ENCODE results near the gene POLD2. TPM values are rescaled to one million over a fixed set of nuclear protein-coding genes. Genes with fewer than 3 reads are reported as not detected.

Gene POLD2
- total and polyA plus RNA-seq, 2 experiments from 2014 or later, result 100 to 164 TPM

DNA sequence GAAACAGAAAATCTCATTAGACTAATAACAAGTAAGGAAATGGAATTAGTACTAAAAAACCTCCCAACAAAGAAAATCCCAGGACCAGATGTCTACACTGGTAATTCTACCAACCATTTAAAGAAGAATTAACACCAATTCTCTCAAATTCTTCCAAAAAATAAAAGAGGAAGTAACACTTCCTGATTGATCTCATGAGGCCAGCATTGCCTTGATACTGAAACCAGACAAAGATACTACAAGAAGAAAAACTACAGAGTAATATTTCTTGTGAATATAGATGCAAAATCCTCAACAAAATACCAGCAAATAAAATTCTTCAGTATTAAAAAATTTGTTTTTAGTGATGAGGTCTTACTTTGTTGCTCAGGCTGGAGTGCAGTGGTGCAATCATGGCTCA lies 44.6 kb upstream of the POLD2 start:
- DNase-seq, result no peak
- Histone ChIP-seq H3K9me2 (ENCODE audit: insufficient read depth) (no peaks in the 10 kb centered on the region), H4K20me1 (ENCODE audit: insufficient read depth) (no peaks in the 10 kb centered on the region), H3K9me3 (ENCODE audit: low read depth) (no peaks in the 10 kb centered on the region), H3K9ac (no peak overlapping the region), H3K27ac (no peak overlapping the region), H3K27me3 (replicated peaks; ENCODE audit: insufficient read depth) (no peaks in the 10 kb centered on the region), H3F3A (ENCODE audit: insufficient read depth) (peaks cover 18% of the 10 kb centered on the region), H3K79me2 (ENCODE audit: insufficient read depth) (no peaks in the 10 kb centered on the region), H3K4me1 (ENCODE audit: insufficient read depth) (peaks cover 13% of the 10 kb centered on the region), H2AFZ (no peak overlapping the region), H3K4me2 (ENCODE audit: unreplicated experiment) (no peak overlapping the region), H3K36me3 (ENCODE audit: low read depth) (no peaks in the 10 kb centered on the region), H3K4me3 (no peak overlapping the region)
- in situ Hi-C loops (cut with MboI), result no loop called here
- TF ChIP-seq EZH2 (IDR thresholded peaks at IDR 0.05; ENCODE audit: insufficient read depth, poor library complexity, severe bottlenecking) (no peak), EZH2phosphoT487 (IDR thresholded peaks at IDR 0.05; ENCODE audit: insufficient read depth, low read depth) (no peak)

DNA sequence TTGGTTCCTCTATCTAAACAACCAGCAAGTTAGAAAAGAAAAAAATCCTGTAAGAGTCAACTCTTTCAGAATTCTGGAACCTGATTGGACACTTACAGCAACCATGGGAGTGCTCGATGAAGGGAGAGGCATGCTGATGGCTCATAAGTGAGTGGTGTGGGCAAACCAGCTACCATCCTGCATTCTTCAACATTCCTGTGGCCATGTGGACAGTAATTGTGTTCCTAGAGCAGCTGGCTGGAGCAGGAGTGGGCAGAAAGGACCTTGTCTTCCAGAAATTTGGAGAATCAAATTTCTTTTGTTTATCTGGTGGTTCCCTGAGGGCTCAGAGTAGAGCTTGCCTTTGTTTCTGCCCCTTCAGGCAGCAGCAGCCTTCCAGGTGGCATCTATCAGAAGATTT lies 40.2 kb upstream of the POLD2 start:
- Histone ChIP-seq H3K4me3 (no peak overlapping the region), H3K27ac (0 out of 2 replicates have a peak overlapping the region, but pooled peaks have one; percentile 22), H2AFZ (peak overlapping the region; percentile 33; the same call in 1 of the 2 replicates), H3K36me3 (ENCODE audit: low read depth) (no peaks in the 10 kb centered on the region), H3K9ac (no peak overlapping the region), H3K9me2 (ENCODE audit: insufficient read depth) (no peaks in the 10 kb centered on the region), H3K27me3 (replicated peaks; ENCODE audit: insufficient read depth) (no peaks in the 10 kb centered on the region), H3K9me3 (ENCODE audit: low read depth) (no peaks in the 10 kb centered on the region), H4K20me1 (ENCODE audit: insufficient read depth) (no peaks in the 10 kb centered on the region), H3K4me1 (ENCODE audit: insufficient read depth) (peaks cover 21% of the 10 kb centered on the region), H3K79me2 (ENCODE audit: insufficient read depth) (no peaks in the 10 kb centered on the region), H3K4me2 (ENCODE audit: unreplicated experiment) (peak overlapping the region; percentile 19), H3F3A (ENCODE audit: insufficient read depth) (peaks cover 26% of the 10 kb centered on the region)
- no peak for TF ChIP-seq EZH2 (IDR thresholded peaks at IDR 0.05; ENCODE audit: insufficient read depth, poor library complexity, severe bottlenecking)
- 0 out of 2 replicates have a peak, but pooled peaks have one; percentile 59 for TF ChIP-seq EZH2phosphoT487 (IDR thresholded peaks at IDR 0.05; ENCODE audit: insufficient read depth, low read depth)
- in situ Hi-C loops (cut with MboI), result no loop called here
- WGBS, 2 experiments (ENCODE audit: low coverage in 1 of 2, low lambda C conversion rate in 2 of 2, missing lambda C conversion rate in 2 of 2), result 0 to 5% methylated on average over 1 of the region's 1 CpG
- peak; percentile 96 for DNase-seq

DNA sequence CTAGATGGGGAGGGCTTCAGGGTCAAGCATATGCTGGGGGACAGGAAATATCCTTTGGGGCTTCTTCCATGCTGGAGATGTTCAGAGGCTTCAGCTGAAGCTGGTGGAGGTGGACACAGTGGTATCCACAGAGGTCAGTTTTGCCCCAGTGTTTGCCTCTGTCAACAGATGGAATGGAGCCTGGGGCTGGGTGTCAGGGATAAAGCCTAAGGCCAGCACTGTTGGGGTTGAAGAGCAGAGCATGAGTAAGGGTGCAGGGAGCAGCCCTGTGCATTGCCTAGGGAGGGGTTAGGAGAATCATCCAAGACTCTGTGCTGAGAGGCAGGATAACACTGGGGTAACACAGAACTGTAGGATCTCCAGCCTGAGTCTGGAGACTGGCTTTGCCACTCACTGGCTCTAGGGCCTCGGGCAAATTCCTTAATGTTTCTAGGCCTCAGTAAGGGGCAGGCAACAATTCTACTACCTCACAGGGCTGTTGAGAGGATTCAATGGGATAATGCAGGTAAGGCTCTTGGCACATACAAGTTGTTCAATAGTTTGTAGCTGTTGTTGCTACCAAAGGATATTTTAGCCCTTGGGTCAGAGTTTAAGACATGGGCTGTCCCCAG lies 39.5 kb upstream of the POLD2 start:
- no peaks in the 10 kb centered on the region for H3K9me2 ChIP-seq (ENCODE audit: insufficient read depth)
- H4K20me1 ChIP-seq (ENCODE audit: insufficient read depth), result no peaks in the 10 kb centered on the region
- H3K9ac ChIP-seq, result no peak overlapping the region
- peak overlapping the region; percentile 33; the same call in 1 of the 2 replicates for H2AFZ ChIP-seq
- in situ Hi-C loops (cut with MboI), result no loop called here
- DNase-seq, result peak; percentile 19
- no peak overlapping the region for H3K4me3 ChIP-seq
- no peak for TF ChIP-seq EZH2 (IDR thresholded peaks at IDR 0.05; ENCODE audit: insufficient read depth, poor library complexity, severe bottlenecking)
- no peak for TF ChIP-seq EZH2phosphoT487 (IDR thresholded peaks at IDR 0.05; ENCODE audit: insufficient read depth, low read depth)
- no peaks in the 10 kb centered on the region for H3K36me3 ChIP-seq (ENCODE audit: low read depth)
- 83 to 100% methylated on average over 1 of the region's 1 CpG for WGBS, 2 experiments (ENCODE audit: low coverage in 1 of 2, low lambda C conversion rate in 2 of 2, missing lambda C conversion rate in 2 of 2)
- H3K79me2 ChIP-seq (ENCODE audit: insufficient read depth), result no peaks in the 10 kb centered on the region
- peak overlapping the region; percentile 19 for H3K4me2 ChIP-seq (ENCODE audit: unreplicated experiment)
- H3K27me3 ChIP-seq (replicated peaks; ENCODE audit: insufficient read depth), result no peaks in the 10 kb centered on the region
- H3K27ac ChIP-seq, result peak overlapping the region; percentile 22; the same call in 1 of the 2 replicates
- no peaks in the 10 kb centered on the region for H3K9me3 ChIP-seq (ENCODE audit: low read depth)
- peaks cover 21% of the 10 kb centered on the region for H3K4me1 ChIP-seq (ENCODE audit: insufficient read depth)
- H3F3A ChIP-seq (ENCODE audit: insufficient read depth), result peaks cover 26% of the 10 kb centered on the region

DNA sequence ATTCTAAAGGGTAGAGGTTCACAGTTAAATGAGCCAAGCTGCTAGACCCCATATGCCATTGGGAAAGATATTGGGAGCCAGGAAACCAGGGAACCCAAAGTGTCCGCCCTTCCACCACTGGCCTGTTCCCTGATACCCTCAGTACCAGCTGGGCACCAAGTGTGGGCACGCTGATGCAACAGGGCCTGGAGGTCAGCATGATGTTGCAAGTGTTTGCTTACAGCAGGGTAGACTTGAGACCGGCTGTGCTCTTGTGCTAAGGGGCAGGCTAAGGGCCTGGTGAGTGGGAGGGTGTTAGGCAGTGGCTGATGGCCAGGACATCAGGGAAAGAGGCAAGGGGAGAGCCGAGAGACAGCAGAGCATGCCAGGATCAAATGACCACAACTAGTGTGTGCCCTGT lies 38.8 kb upstream of the POLD2 start:
- H4K20me1 ChIP-seq (ENCODE audit: insufficient read depth), result no peaks in the 10 kb centered on the region
- no peak overlapping the region for H2AFZ ChIP-seq
- H3K9ac ChIP-seq, result no peak overlapping the region
- peaks cover 21% of the 10 kb centered on the region for H3K4me1 ChIP-seq (ENCODE audit: insufficient read depth)
- no peaks in the 10 kb centered on the region for H3K27me3 ChIP-seq (replicated peaks; ENCODE audit: insufficient read depth)
- no peak overlapping the region for H3K27ac ChIP-seq
- in situ Hi-C loops (cut with MboI), result no loop called here
- no peak overlapping the region for H3K4me3 ChIP-seq
- H3K79me2 ChIP-seq (ENCODE audit: insufficient read depth), result no peaks in the 10 kb centered on the region
- WGBS, 2 experiments (ENCODE audit: low coverage in 1 of 2, low lambda C conversion rate in 2 of 2, missing lambda C conversion rate in 2 of 2), result 61 to 65% methylated on average over 4 of the region's 4 CpGs
- no peaks in the 10 kb centered on the region for H3K9me3 ChIP-seq (ENCODE audit: low read depth)
- TF ChIP-seq EZH2phosphoT487 (IDR thresholded peaks at IDR 0.05; ENCODE audit: insufficient read depth, low read depth) (no peak), EZH2 (IDR thresholded peaks at IDR 0.05; ENCODE audit: insufficient read depth, poor library complexity, severe bottlenecking) (no peak)
- H3K9me2 ChIP-seq (ENCODE audit: insufficient read depth), result no peaks in the 10 kb centered on the region
- no peak for DNase-seq
- H3F3A ChIP-seq (ENCODE audit: insufficient read depth), result peaks cover 26% of the 10 kb centered on the region
- H3K4me2 ChIP-seq (ENCODE audit: unreplicated experiment), result no peak overlapping the region
- no peaks in the 10 kb centered on the region for H3K36me3 ChIP-seq (ENCODE audit: low read depth)

All from GM23248 (cell line).